ENCODE data around the gene TMEM109. TPM values are rescaled to one million over a fixed set of nuclear protein-coding genes. Genes with fewer than 3 reads are reported as not detected.

TMEM109 gene
- total and polyA plus RNA-seq, 2 experiments from 2014 or later, result 17.4 to 17.7 TPM

DNA sequence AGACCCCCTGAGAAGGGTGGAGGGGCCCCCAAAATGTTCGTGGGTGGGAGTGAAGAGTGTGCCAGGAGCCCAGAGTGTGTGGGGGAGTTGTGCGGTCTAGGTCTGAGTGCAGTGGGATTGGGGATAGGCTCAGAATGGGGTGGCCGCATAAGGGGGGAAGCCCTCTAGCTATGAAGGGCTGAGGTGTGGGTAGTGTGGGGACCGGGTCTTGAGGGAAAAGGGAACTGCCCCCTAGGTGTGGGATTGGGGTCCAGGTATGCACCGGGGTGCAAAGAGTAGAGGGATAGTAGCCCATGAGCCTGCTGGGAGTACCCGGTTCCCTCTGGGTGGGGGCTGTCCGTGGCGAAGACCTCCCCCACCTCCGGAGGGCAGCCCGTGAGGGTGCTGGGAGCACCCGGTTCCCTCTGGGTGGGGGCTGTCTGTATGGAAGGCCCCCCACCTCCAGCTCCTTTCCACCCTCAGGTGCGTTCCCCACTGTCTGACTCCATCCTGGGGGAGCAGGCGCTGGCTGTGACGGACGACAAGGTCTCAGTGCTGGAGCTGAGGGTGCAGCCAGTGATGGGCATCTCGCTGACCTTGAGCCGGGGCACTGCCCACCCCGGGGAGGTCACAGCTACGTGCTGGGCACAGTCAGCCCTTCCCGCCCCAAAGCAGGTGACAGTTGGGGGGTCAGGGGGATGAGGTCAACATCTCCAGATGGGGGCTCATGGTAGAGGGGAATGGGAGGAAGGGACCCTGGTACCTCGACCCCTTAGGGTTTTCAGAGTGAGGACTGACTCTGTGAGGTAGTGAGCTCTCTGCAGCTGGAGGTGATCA, 21.0 kb downstream of the TMEM109 start (continued):
- TF ChIP-seq, protein P1, sequence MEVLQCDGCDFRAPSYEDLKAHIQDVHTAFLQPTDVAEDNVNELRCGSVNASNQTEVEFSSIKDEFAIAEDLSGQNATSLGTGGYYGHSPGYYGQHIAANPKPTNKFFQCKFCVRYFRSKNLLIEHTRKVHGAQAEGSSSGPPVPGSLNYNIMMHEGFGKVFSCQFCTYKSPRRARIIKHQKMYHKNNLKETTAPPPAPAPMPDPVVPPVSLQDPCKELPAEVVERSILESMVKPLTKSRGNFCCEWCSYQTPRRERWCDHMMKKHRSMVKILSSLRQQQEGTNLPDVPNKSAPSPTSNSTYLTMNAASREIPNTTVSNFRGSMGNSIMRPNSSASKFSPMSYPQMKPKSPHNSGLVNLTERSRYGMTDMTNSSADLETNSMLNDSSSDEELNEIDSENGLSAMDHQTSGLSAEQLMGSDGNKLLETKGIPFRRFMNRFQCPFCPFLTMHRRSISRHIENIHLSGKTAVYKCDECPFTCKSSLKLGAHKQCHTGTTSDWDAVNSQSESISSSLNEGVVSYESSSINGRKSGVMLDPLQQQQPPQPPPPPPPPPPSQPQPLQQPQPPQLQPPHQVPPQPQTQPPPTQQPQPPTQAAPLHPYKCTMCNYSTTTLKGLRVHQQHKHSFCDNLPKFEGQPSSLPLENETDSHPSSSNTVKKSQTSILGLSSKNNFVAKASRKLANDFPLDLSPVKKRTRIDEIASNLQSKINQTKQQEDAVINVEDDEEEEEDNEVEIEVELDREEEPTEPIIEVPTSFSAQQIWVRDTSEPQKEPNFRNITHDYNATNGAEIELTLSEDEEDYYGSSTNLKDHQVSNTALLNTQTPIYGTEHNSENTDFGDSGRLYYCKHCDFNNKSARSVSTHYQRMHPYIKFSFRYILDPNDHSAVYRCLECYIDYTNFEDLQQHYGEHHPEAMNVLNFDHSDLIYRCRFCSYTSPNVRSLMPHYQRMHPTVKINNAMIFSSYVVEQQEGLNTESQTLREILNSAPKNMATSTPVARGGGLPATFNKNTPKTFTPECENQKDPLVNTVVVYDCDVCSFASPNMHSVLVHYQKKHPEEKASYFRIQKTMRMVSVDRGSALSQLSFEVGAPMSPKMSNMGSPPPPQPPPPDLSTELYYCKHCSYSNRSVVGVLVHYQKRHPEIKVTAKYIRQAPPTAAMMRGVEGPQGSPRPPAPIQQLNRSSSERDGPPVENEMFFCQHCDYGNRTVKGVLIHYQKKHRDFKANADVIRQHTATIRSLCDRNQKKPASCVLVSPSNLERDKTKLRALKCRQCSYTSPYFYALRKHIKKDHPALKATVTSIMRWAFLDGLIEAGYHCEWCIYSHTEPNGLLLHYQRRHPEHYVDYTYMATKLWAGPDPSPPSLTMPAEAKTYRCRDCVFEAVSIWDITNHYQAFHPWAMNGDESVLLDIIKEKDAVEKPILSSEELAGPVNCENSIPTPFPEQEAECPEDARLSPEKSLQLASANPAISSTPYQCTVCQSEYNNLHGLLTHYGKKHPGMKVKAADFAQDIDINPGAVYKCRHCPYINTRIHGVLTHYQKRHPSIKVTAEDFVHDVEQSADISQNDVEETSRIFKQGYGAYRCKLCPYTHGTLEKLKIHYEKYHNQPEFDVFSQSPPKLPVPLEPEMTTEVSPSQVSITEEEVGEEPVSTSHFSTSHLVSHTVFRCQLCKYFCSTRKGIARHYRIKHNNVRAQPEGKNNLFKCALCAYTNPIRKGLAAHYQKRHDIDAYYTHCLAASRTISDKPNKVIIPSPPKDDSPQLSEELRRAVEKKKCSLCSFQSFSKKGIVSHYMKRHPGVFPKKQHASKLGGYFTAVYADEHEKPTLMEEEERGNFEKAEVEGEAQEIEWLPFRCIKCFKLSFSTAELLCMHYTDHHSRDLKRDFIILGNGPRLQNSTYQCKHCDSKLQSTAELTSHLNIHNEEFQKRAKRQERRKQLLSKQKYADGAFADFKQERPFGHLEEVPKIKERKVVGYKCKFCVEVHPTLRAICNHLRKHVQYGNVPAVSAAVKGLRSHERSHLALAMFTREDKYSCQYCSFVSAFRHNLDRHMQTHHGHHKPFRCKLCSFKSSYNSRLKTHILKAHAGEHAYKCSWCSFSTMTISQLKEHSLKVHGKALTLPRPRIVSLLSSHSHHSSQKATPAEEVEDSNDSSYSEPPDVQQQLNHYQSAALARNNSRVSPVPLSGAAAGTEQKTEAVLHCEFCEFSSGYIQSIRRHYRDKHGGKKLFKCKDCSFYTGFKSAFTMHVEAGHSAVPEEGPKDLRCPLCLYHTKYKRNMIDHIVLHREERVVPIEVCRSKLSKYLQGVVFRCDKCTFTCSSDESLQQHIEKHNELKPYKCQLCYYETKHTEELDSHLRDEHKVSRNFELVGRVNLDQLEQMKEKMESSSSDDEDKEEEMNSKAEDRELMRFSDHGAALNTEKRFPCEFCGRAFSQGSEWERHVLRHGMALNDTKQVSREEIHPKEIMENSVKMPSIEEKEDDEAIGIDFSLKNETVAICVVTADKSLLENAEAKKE (CRISPR knock-in tag; IDR thresholded peaks at IDR 0.05), result no peak
- TF ChIP-seq, protein P2, sequence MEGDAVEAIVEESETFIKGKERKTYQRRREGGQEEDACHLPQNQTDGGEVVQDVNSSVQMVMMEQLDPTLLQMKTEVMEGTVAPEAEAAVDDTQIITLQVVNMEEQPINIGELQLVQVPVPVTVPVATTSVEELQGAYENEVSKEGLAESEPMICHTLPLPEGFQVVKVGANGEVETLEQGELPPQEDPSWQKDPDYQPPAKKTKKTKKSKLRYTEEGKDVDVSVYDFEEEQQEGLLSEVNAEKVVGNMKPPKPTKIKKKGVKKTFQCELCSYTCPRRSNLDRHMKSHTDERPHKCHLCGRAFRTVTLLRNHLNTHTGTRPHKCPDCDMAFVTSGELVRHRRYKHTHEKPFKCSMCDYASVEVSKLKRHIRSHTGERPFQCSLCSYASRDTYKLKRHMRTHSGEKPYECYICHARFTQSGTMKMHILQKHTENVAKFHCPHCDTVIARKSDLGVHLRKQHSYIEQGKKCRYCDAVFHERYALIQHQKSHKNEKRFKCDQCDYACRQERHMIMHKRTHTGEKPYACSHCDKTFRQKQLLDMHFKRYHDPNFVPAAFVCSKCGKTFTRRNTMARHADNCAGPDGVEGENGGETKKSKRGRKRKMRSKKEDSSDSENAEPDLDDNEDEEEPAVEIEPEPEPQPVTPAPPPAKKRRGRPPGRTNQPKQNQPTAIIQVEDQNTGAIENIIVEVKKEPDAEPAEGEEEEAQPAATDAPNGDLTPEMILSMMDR (conservative IDR thresholded peaks at IDR 0.05; ENCODE audit: low read depth in 2 of 2), result no peak

DNA sequence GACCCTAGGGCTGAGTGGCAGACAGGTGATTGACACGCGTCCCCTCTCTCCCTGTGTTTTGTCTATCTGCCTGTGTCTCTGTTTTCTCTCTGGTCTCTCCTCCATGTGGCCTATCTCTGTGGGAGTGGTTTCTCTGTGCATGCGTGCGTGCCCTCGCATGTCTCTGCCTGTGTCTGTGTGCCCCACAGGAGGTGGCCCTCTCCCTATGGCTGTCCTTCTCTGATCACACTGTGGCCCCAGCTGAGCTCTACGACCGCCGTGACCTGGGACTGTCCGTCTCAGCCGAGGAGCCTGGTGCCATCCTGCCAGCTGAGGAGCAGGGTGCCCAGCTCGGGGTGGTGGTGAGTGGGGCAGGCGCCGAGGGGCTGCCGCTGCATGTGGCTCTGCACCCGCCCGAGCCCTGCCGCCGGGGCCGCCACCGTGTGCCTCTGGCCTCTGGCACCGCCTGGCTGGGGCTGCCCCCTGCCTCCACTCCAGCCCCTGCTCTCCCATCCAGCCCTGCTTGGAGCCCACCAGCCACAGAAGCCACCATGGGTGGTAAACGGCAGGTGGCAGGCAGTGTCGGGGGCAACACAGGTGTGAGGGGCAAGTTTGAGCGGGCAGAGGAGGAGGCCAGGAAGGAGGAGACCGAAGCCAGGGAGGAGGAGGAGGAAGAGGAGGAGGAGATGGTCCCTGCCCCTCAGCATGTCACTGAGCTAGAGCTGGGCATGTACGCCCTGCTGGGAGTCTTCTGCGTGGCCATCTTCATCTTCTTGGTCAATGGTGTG, 21.9 kb downstream of the TMEM109 start:
- Mint-ChIP-seq H3K36me3 (ENCODE audit: low read depth) (peaks cover 24% of the 10 kb centered on the region), H3K27ac (no peak overlapping the region; the same call in 1 of the 2 replicates), H3K9me3 (no peaks in the 10 kb centered on the region), H3K27me3 (ENCODE audit: insufficient read depth, low read depth, poor library complexity) (peaks cover 2% of the 10 kb centered on the region), H3K4me1 (peaks cover 14% of the 10 kb centered on the region; the same call in 2 of the 3 replicates), H3K4me3 (no peak overlapping the region)
- no peaks in the 10 kb centered on the region for H3F3A ChIP-seq (replicated peaks; ENCODE audit: low read depth)
- H4K20me1 ChIP-seq (replicated peaks; ENCODE audit: insufficient read depth), result peaks cover 2% of the 10 kb centered on the region; the same call in 1 of the 2 replicates
- no peak overlapping the region for H3K4me3 ChIP-seq
- no peak overlapping the region for H3K27ac ChIP-seq (ENCODE audit: low read depth)
- H3K27me3 ChIP-seq (ENCODE audit: insufficient read depth), result no peaks in the 10 kb centered on the region
- no peaks in the 10 kb centered on the region for H3K4me1 ChIP-seq (ENCODE audit: insufficient read depth)
- H3K36me3 ChIP-seq (ENCODE audit: insufficient read depth), result 0 out of 2 replicates have a peak, but pooled peaks cover 4% of the 10 kb centered on the region
- no peak for DNase-seq (ENCODE audit: low spot score)
- TF ChIP-seq, protein P2 (conservative IDR thresholded peaks at IDR 0.05; ENCODE audit: low read depth in 2 of 2), result no peak
- 0 out of 2 replicates have a peak, but pooled peaks have one; percentile 18 for TF ChIP-seq POLR2AphosphoS5 (IDR thresholded peaks at IDR 0.05; ENCODE audit: low read depth)
- no peak overlapping the region for H2AFZ ChIP-seq
- no peak for ATAC-seq
- no peak overlapping the region for H3K4me2 ChIP-seq
- H3K9me2 ChIP-seq (ENCODE audit: insufficient read depth), result no peaks in the 10 kb centered on the region
- H3K79me2 ChIP-seq (replicated peaks; ENCODE audit: insufficient read depth), result no peaks in the 10 kb centered on the region

Data from GM23338 (cell line).